Left ventricle myocardium inferior (tissue), 1 donor: Measurements from ENCODE around the gene POLR3E. TPM values are rescaled to one million over a fixed set of nuclear protein-coding genes. Genes with fewer than 3 reads are reported as not detected.
A peak's percentile ranks its signal among the peaks of the same experiment; 100 is the strongest.

ENCODE experiments used
- DNase-seq: peaks from one replicate; pipeline ENCODE4 v3.0.0-alpha.2; 2020
- H3K27ac ChIP-seq: fragments of 200-600 bp; replicated peaks from 2 replicates; pipeline ENCODE4 v1.8.0; 2021
- H3K27me3 ChIP-seq: fragments of 200-600 bp; 2 replicates; pipeline ENCODE4 v1.8.0; 2021; ENCODE audit warnings: low read depth
- H3K36me3 ChIP-seq: fragments of 200-600 bp; 2 replicates; pipeline ENCODE4 v1.8.0; 2021
- H3K4me1 ChIP-seq: fragments of 200-600 bp; 2 replicates; pipeline ENCODE4 v1.8.0; 2021
- H3K4me3 ChIP-seq: fragments of 200-600 bp; 2 replicates; pipeline ENCODE4 v1.8.0; 2021; ENCODE audit warnings: mild to moderate bottlenecking, moderate library complexity
- H3K9me3 ChIP-seq: fragments of 200-600 bp; replicated peaks from 2 replicates; pipeline ENCODE4 v1.8.0; 2021
- intact Hi-C: fragments of 100-400 bp; cut with micrococcal nuclease; formaldehyde crosslinking; loops from one replicate; pipeline ENCODE4 v1.11.0; 2022
- total RNA-seq: library from RNA; stranded (reverse); fragmentation: NEBNext Ultra II Directional; extraction: Animal tissue kit (Norgen Biotek cat#: 25700); gene quantifications from one replicate; pipeline ENCODE4 v1.2.1, GENCODE V29; 2021
- TF ChIP-seq, protein P1 (sequence below): fragments of 200-600 bp; IDR thresholded peaks from 2 replicates; pipeline ENCODE4 v1.8.0; 2021; ENCODE audit warnings: antibody characterized with exemption, mild to moderate bottlenecking, borderline replicate concordance
- donor health status: DM: no; HTN: yes; CAD: no; lungs with severe emphysema.

Gene POLR3E
- total RNA-seq, 1 donor from 2014 or later: 38.4 TPM

DNA sequence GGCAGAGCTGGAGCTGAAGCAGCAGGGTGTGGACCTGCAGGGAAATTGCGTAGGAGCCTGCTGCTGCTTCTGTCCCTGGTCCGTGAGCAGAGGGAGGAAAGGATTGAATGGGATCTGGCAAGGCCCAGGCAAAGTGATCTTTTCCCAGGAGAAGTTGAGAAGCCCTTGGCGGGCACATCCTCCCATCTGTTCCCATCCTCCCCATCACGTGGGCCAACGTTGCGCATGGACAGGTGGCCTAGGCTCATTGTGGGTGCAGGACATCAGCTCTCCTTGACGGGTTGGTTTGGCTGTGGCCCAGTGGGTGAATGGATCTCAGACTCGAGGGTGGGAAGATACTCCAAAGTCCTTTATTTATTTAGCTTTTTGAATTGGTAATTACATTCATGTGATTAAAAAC lies 29.4 kb upstream of the POLR3E start:
- DNase-seq: no peak
- intact Hi-C loops: no loop called here

DNA sequence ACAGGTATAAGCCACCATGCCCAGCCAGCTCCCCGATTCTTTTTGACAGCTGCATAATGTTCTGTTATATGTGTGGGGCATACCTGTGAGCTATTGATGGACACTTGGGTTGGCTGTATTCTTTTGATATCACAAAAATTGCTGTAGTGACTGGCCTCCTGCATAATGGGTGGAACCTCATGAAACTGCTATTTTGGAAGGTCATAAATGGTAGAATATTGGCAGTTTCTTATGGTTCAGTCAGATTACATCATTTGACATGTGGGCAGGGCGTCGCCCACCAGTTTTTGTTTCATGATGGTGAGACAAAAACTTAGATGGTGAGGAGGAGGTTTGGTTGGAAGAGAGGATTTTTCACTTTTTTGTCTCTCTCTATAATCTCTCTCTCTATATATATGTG lies 26.7 kb upstream of the POLR3E start:
- no peaks in the 10 kb centered on the region for H3K9me3 ChIP-seq
- TF ChIP-seq, protein P1, sequence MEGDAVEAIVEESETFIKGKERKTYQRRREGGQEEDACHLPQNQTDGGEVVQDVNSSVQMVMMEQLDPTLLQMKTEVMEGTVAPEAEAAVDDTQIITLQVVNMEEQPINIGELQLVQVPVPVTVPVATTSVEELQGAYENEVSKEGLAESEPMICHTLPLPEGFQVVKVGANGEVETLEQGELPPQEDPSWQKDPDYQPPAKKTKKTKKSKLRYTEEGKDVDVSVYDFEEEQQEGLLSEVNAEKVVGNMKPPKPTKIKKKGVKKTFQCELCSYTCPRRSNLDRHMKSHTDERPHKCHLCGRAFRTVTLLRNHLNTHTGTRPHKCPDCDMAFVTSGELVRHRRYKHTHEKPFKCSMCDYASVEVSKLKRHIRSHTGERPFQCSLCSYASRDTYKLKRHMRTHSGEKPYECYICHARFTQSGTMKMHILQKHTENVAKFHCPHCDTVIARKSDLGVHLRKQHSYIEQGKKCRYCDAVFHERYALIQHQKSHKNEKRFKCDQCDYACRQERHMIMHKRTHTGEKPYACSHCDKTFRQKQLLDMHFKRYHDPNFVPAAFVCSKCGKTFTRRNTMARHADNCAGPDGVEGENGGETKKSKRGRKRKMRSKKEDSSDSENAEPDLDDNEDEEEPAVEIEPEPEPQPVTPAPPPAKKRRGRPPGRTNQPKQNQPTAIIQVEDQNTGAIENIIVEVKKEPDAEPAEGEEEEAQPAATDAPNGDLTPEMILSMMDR: no peak
- no peak for DNase-seq
- H3K27me3 ChIP-seq: no peaks in the 10 kb centered on the region
- intact Hi-C loops: loop anchor here (10.0 kb wide), 1 partner anchor 46 kb away; no protein-coding TSS in a partner anchor
- H3K27ac ChIP-seq: no peak overlapping the region
- no peak overlapping the region for H3K4me3 ChIP-seq
- H3K36me3 ChIP-seq: peaks cover 99% of the 10 kb centered on the region
- H3K4me1 ChIP-seq: peaks cover 10% of the 10 kb centered on the region

More for the DNA sequence above, 29.4 kb upstream of the POLR3E start:
- TF ChIP-seq, protein P1: no peak
- Histone ChIP-seq H3K36me3 (peaks cover 98% of the 10 kb centered on the region), H3K4me1 (peaks cover 6% of the 10 kb centered on the region), H3K27ac (no peak overlapping the region), H3K27me3 (no peaks in the 10 kb centered on the region), H3K9me3 (no peaks in the 10 kb centered on the region), H3K4me3 (no peak overlapping the region)

DNA sequence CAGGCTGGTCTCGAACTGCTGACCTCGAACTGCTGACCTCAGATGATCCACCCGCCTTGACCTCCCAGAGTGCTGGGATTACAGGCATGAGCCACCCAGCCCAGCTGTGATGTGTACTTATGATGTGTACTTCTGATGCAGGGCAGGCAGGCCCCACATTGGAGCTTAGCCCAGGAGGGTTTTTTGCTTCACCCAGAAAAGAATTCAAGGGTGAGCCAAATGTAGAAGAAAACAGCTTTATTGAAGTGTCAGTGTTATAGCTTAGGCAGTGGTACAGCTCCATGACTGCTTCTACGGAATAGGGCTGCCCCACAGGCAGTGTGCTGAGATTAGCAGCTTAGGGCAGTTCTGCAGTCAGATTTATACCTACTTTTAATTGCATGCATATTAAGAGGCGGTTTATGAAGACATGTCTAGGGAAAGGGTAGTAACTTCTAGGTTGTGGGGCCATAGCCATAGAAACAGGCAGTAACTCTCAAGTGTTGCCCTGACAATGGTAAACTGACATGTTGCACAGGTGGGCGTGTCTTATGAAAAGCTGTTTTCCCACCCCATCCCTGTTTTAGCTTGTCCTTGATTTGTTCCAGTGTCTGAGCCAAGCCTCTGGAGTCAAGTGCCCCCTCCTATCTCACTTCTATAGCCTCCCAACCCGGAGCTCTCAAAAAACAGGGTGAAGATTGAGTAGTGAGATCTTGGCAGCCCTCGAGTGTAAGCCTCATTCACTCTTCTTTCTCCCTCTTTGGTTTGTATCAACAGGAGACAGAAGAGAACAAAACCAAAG lies 24.1 kb upstream of the POLR3E start:
- Histone ChIP-seq H3K4me1 (peaks cover 10% of the 10 kb centered on the region), H3K9me3 (no peaks in the 10 kb centered on the region), H3K27me3 (no peaks in the 10 kb centered on the region), H3K27ac (peak overlapping the region; percentile 51), H3K4me3 (no peak overlapping the region), H3K36me3 (peaks cover 99% of the 10 kb centered on the region)
- TF ChIP-seq, protein P1: no peak
- intact Hi-C loops: loop anchor here (10.0 kb wide), 1 partner anchor 48 kb away; no protein-coding TSS in a partner anchor
- no peak for DNase-seq

DNA sequence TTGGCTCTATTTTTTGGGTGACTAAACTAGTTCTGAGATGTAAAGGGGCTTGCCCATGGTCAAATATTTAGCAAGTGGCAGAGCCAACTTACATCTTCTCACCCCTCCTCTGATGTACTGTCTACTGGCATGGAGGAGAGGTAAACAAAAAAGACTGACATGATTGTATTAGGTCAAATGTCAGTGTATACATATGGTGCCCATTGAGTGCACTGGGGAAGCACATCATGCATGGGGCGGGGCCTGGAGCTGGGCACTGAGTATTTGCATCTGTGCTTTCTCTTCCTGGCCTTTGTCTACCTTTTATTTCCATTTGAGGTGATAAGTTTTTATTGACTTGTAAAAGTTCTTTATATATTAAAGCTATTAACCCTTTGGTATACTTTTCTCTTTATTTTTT lies 22.3 kb upstream of the POLR3E start:
- no peak overlapping the region for H3K4me3 ChIP-seq
- TF ChIP-seq, protein P1: no peak
- H3K4me1 ChIP-seq: peaks cover 14% of the 10 kb centered on the region
- no peaks in the 10 kb centered on the region for H3K27me3 ChIP-seq
- no peak overlapping the region for H3K27ac ChIP-seq
- no peak for DNase-seq
- H3K36me3 ChIP-seq: peaks cover 90% of the 10 kb centered on the region
- H3K9me3 ChIP-seq: no peaks in the 10 kb centered on the region
- intact Hi-C loops: loop anchor here (10.0 kb wide), 1 partner anchor 50 kb away; no protein-coding TSS in a partner anchor

DNA sequence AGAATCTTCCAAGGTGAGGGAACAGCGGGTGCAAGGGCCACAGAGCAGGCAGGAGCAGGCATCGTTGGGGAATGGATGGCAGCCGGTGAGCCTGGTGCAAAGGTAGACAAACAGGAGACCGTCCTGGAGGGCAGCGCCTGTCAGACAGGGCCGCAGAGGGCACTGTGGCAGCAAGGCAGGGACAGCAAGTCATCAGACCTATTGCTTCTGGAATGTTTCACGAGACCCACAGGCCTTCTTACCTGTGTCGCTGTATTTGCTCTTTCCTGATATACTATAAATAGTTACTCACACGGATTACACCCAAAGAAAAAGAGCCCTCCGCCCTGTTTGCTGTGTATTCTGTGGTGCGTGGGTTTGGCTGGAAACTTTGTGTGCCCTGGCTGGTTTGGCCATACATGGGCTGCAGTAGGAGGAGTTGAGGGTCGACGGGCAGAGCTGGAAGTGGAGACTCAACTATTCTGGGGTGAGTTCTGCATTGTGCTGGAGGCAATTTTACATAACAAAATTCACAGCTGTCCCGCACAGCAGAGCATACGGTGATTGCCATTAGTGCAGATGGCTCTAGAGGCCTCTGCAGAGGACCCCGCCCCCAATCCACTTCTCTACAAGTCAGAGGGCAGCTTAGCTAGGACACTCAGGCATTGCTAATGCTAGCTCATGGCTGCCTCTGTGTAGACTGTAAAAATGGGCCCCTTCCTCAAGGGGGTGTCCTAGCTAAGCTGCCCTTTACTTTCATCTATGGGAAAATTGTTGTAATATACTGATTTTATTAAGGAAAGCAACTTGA lies 18.6 kb upstream of the POLR3E start:
- H3K27ac ChIP-seq: no peak overlapping the region
- no peak overlapping the region for H3K4me3 ChIP-seq
- TF ChIP-seq, protein P1: no peak
- H3K9me3 ChIP-seq: no peaks in the 10 kb centered on the region
- H3K36me3 ChIP-seq: peaks cover 90% of the 10 kb centered on the region
- H3K4me1 ChIP-seq: peaks cover 8% of the 10 kb centered on the region
- intact Hi-C loops: loop anchor here (10.0 kb wide), 1 partner anchor 54 kb away; no protein-coding TSS in a partner anchor
- DNase-seq: no peak
- no peaks in the 10 kb centered on the region for H3K27me3 ChIP-seq
